ENCODE results near the gene ANGEL2. TPM values are rescaled to one million over a fixed set of nuclear protein-coding genes. Genes with fewer than 3 reads are reported as not detected.

The ANGEL2 gene
- total RNA-seq, 2 donors from 2014 or later = 41.7 to 76.2 TPM

- Histone ChIP-seq H3K9me3 (no peaks in the 10 kb centered on the region), H3K27me3 (replicated peaks; ENCODE audit: insufficient read depth) (no peaks in the 10 kb centered on the region), H3K36me3 (no peaks in the 10 kb centered on the region), H3K4me3 (no peak overlapping the region), H3K27ac (no peak overlapping the region), H3K4me1 (ENCODE audit: control insufficient read depth in 1 of 2, low read depth in 2 of 2) (peaks cover 0 to 22% of the 10 kb centered on the region in 2 donors)
- no peak for TF ChIP-seq CTCF (IDR thresholded peaks at IDR 0.05)
- ATAC-seq (ENCODE audit: insufficient number of reproducible peaks, low FRiP score, low read depth) (no peak), DNase-seq (ENCODE audit: low spot score) (no peak)
Measured at GRCh38 chr1:212979340-212980122, 36.1 kb downstream of the ANGEL2 start.

GRCh38 chr1:212977781-212978645 lies 37.7 kb downstream of the ANGEL2 start:
- ATAC-seq (ENCODE audit: insufficient number of reproducible peaks, low FRiP score, low read depth) (no peak), DNase-seq (ENCODE audit: low spot score) (no peak)
- Histone ChIP-seq H3K27ac (no peak overlapping the region), H3K4me3 (no peak overlapping the region), H3K4me1 (ENCODE audit: control insufficient read depth in 1 of 2, low read depth in 2 of 2) (peaks cover 0 to 22% of the 10 kb centered on the region in 2 donors), H3K9me3 (no peaks in the 10 kb centered on the region), H3K36me3 (no peaks in the 10 kb centered on the region), H3K27me3 (replicated peaks; ENCODE audit: insufficient read depth) (no peaks in the 10 kb centered on the region)
- no peak for TF ChIP-seq CTCF (IDR thresholded peaks at IDR 0.05)

GRCh38 chr1:212976586-212976985 lies 39.1 kb downstream of the ANGEL2 start:
- H3K27ac ChIP-seq = no peak overlapping the region
- no peak for TF ChIP-seq CTCF (IDR thresholded peaks at IDR 0.05)

GRCh38 chr1:212975111-212975918 lies 40.4 kb downstream of the ANGEL2 start:
- H3K27ac ChIP-seq = no peak overlapping the region
- H3K36me3 ChIP-seq = no peaks in the 10 kb centered on the region
- no peak overlapping the region for H3K4me3 ChIP-seq
- no peaks in the 10 kb centered on the region for H3K4me1 ChIP-seq (ENCODE audit: control insufficient read depth in 1 of 2, low read depth in 2 of 2)
- no peak for TF ChIP-seq CTCF (IDR thresholded peaks at IDR 0.05)
- DNase-seq (ENCODE audit: low spot score) (no peak), ATAC-seq (ENCODE audit: insufficient number of reproducible peaks, low FRiP score, low read depth) (no peak)
- no peaks in the 10 kb centered on the region for H3K27me3 ChIP-seq (replicated peaks; ENCODE audit: insufficient read depth)
- no peaks in the 10 kb centered on the region for H3K9me3 ChIP-seq

More at GRCh38 chr1:212976586-212976985, 39.1 kb downstream of the ANGEL2 start:
- peaks cover 0 to 9% of the 10 kb centered on the region in 2 donors for H3K4me1 ChIP-seq (ENCODE audit: control insufficient read depth in 1 of 2, low read depth in 2 of 2)
- DNase-seq (ENCODE audit: low spot score) (no peak), ATAC-seq (ENCODE audit: insufficient number of reproducible peaks, low FRiP score, low read depth) (no peak)
- no peaks in the 10 kb centered on the region for H3K27me3 ChIP-seq (replicated peaks; ENCODE audit: insufficient read depth)
- H3K4me3 ChIP-seq = no peak overlapping the region
- no peaks in the 10 kb centered on the region for H3K36me3 ChIP-seq
- no peaks in the 10 kb centered on the region for H3K9me3 ChIP-seq
